Loucy (cell line): ENCODE results near the gene PRELID1.

Source experiments
- H2AFZ ChIP-seq: fragments of 200-600 bp; sonication (generic); 2 replicates; pipeline ENCODE4 v1.6.0; 2016; ENCODE audit warnings: antibody characterized with exemption, mild to moderate bottlenecking, low read length, moderate library complexity
- H3F3A ChIP-seq: fragments of 200-600 bp; 2 replicates; pipeline ENCODE4 v1.6.0; 2016; ENCODE audit warnings: antibody characterized with exemption, low read depth, mild to moderate bottlenecking
- H3K27me3 ChIP-seq: fragments of 200-600 bp; sonication (generic); 2 replicates; pipeline ENCODE4 v1.6.1; 2014; ENCODE audit warnings: low read length, mild to moderate bottlenecking; ENCODE audit not compliant: insufficient read depth, poor library complexity, severe bottlenecking
- H3K36me3 ChIP-seq: fragments of 200-600 bp; sonication (generic); 2 replicates; pipeline ENCODE4 v1.6.1; 2016; ENCODE audit warnings: low read length; ENCODE audit not compliant: insufficient read depth
- H3K4me1 ChIP-seq: fragments of 200-600 bp; sonication (generic); 2 replicates; pipeline ENCODE4 v1.5.1; 2014; ENCODE audit warnings: low read length, mild to moderate bottlenecking; ENCODE audit not compliant: insufficient read depth, poor library complexity, severe bottlenecking
- H3K4me2 ChIP-seq: fragments of 200-600 bp; sonication (generic); 2 replicates; pipeline ENCODE4 v1.6.0; 2014; ENCODE audit warnings: antibody characterized with exemption, low read length, low read depth, mild to moderate bottlenecking; ENCODE audit not compliant: poor library complexity, severe bottlenecking
- H3K4me3 ChIP-seq: fragments of 200-600 bp; sonication (generic); 2 replicates; pipeline ENCODE4 v1.5.1; 2014; ENCODE audit warnings: low read length, mild to moderate bottlenecking, mixed read lengths; ENCODE audit not compliant: poor library complexity, severe bottlenecking
- H3K79me2 ChIP-seq: fragments of 200-600 bp; sonication (generic); 2 replicates; pipeline ENCODE4 v1.6.1; 2014; ENCODE audit warnings: low read length; ENCODE audit not compliant: insufficient read depth
- H3K9ac ChIP-seq: fragments of 200-600 bp; sonication (generic); 2 replicates; pipeline ENCODE4 v1.6.0; 2014; ENCODE audit warnings: mild to moderate bottlenecking, low read depth, low read length, moderate library complexity; ENCODE audit not compliant: poor library complexity, severe bottlenecking
- H3K9me2 ChIP-seq: fragments of 200-600 bp; sonication (generic); replicated peaks from 2 replicates; pipeline ENCODE4 v1.6.1; 2016; ENCODE audit warnings: low read depth, low read length, mixed read lengths
- H3K9me3 ChIP-seq: fragments of 200-600 bp; sonication (generic); 2 replicates; pipeline ENCODE4 v1.6.1; 2014; ENCODE audit warnings: mild to moderate bottlenecking, antibody characterized with exemption, low read length, low read depth; ENCODE audit not compliant: insufficient read depth
- H4K20me1 ChIP-seq: fragments of 200-600 bp; sonication (generic); 2 replicates; pipeline ENCODE4 v1.6.0; 2014; ENCODE audit warnings: antibody characterized with exemption, low read length, mild to moderate bottlenecking; ENCODE audit not compliant: insufficient read depth, poor library complexity, severe bottlenecking
- EZH2phosphoT487 ChIP-seq: fragments of 200-600 bp; IDR thresholded peaks from 2 replicates; pipeline ENCODE4 v1.6.1; 2018; ENCODE audit warnings: antibody characterized with exemption, mild to moderate bottlenecking, moderate library complexity, borderline replicate concordance
- TF ChIP-seq, protein P1 (sequence below): fragments of 200-600 bp; sonication (generic); conservative IDR thresholded peaks from 2 replicates; pipeline ENCODE4 v1.5.1; 2014; ENCODE audit warnings: mild to moderate bottlenecking, antibody characterized with exemption, low read length

Gene PRELID1

DNA sequence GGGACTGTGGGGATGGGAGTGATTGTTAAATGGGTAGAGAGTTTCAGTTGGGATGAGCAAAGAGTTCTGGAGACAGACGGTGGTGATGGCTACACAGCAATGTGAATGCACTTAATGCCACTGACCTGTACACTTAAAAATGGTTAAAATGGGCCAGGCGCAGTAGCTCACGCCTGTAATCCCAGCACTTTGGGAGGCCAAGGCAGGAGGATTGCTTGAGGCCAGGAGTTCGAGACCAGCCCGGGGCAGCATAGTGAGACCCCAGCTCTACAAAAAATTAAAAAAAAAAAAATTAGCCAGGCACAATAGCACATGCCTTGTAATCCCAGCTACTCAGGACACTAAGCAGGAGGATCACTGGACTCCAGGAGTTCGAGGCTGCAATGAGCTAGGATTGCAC is 40.2 kb downstream of the PRELID1 start:
- H3K4me1 ChIP-seq = peaks cover 11% of the 10 kb centered on the region
- no peaks in the 10 kb centered on the region for H3K27me3 ChIP-seq
- peaks cover 3% of the 10 kb centered on the region for H4K20me1 ChIP-seq
- no peaks in the 10 kb centered on the region for H3K9me3 ChIP-seq
- H3F3A ChIP-seq = no peaks in the 10 kb centered on the region
- H3K9me2 ChIP-seq = no peaks in the 10 kb centered on the region
- H3K9ac ChIP-seq = no peak overlapping the region
- H3K4me3 ChIP-seq = no peak overlapping the region
- H3K79me2 ChIP-seq = peaks cover 59% of the 10 kb centered on the region
- H3K36me3 ChIP-seq = peaks cover 3% of the 10 kb centered on the region; the same call in 1 of the 2 replicates
- no peak overlapping the region for H2AFZ ChIP-seq
- no peak for TF ChIP-seq EZH2phosphoT487
- H3K4me2 ChIP-seq = no peak overlapping the region

DNA sequence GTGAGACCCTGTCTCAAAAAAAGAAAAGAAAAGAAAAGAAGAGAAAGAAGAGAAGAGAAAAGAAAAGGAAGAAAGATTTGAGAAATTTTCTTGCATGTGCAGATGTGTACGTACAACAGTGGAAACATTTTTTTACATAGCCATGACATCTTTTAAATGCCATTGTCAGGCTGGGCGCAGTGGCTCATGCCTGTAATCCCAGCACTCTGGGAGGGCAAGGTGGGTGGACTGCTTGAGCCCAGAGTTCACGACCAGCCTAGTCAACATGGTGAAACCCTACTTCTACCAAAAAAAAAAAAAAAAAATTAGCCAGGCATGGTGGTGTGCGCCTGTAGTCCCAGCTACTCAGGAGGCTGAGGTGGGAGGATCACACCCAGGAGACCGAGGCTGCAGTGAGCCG is 41.3 kb downstream of the PRELID1 start:
- Histone ChIP-seq H3K79me2 (peaks cover 60% of the 10 kb centered on the region), H3K36me3 (peaks cover 3% of the 10 kb centered on the region; the same call in 1 of the 2 replicates), H3K9me3 (no peaks in the 10 kb centered on the region), H3K27me3 (no peaks in the 10 kb centered on the region), H3K9me2 (no peaks in the 10 kb centered on the region), H4K20me1 (peaks cover 4% of the 10 kb centered on the region), H2AFZ (no peak overlapping the region), H3K4me3 (no peak overlapping the region), H3K4me2 (no peak overlapping the region), H3K9ac (no peak overlapping the region), H3F3A (no peaks in the 10 kb centered on the region), H3K4me1 (peaks cover 17% of the 10 kb centered on the region)
- no peak for TF ChIP-seq EZH2phosphoT487
- TF ChIP-seq, protein P1, sequence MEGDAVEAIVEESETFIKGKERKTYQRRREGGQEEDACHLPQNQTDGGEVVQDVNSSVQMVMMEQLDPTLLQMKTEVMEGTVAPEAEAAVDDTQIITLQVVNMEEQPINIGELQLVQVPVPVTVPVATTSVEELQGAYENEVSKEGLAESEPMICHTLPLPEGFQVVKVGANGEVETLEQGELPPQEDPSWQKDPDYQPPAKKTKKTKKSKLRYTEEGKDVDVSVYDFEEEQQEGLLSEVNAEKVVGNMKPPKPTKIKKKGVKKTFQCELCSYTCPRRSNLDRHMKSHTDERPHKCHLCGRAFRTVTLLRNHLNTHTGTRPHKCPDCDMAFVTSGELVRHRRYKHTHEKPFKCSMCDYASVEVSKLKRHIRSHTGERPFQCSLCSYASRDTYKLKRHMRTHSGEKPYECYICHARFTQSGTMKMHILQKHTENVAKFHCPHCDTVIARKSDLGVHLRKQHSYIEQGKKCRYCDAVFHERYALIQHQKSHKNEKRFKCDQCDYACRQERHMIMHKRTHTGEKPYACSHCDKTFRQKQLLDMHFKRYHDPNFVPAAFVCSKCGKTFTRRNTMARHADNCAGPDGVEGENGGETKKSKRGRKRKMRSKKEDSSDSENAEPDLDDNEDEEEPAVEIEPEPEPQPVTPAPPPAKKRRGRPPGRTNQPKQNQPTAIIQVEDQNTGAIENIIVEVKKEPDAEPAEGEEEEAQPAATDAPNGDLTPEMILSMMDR = no peak

GRCh38 chr5:177346820-177347219 is 43.2 kb downstream of the PRELID1 start:
- peaks cover 3% of the 10 kb centered on the region; the same call in 1 of the 2 replicates for H3K36me3 ChIP-seq
- H4K20me1 ChIP-seq = peaks cover 8% of the 10 kb centered on the region
- no peak for TF ChIP-seq EZH2phosphoT487
- TF ChIP-seq, protein P1 = no peak
- peaks cover 24% of the 10 kb centered on the region for H3K4me1 ChIP-seq
- no peaks in the 10 kb centered on the region for H3K9me2 ChIP-seq
- no peaks in the 10 kb centered on the region for H3K9me3 ChIP-seq
- H3K4me2 ChIP-seq = peak overlapping the region; percentile 69
- peaks cover 69% of the 10 kb centered on the region for H3K79me2 ChIP-seq
- H3K27me3 ChIP-seq = no peaks in the 10 kb centered on the region
- no peak overlapping the region for H2AFZ ChIP-seq
- H3K4me3 ChIP-seq = peak overlapping the region; percentile 51
- H3K9ac ChIP-seq = peak overlapping the region; percentile 27
- H3F3A ChIP-seq = no peaks in the 10 kb centered on the region

DNA sequence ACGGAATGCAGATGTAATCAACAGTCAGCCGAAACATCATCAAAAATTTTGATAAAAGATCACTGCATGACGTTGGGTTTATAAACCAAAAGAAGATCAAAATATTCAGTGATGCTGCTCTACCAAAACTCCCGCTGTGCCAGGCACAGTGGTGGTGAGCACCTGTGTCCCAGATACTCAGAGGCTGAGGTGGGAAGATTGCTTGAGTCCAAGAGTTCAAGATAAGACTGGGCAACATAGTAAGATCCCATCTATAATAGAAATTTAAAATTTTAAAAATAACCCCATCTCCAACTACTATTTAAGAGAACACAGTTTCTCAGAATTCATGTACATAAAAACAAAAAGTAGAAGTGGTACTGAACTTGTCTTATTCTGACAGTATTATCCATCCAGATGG is 44.1 kb downstream of the PRELID1 start:
- Histone ChIP-seq H3K4me2 (peak overlapping the region; percentile 69), H3K36me3 (0 out of 2 replicates have a peak, but pooled peaks cover 3% of the 10 kb centered on the region), H3F3A (no peaks in the 10 kb centered on the region), H2AFZ (no peak overlapping the region), H3K4me3 (peak overlapping the region; percentile 51), H3K27me3 (no peaks in the 10 kb centered on the region), H3K9ac (peak overlapping the region; percentile 27), H3K79me2 (peaks cover 67% of the 10 kb centered on the region), H4K20me1 (peaks cover 8% of the 10 kb centered on the region), H3K4me1 (peaks cover 24% of the 10 kb centered on the region), H3K9me3 (no peaks in the 10 kb centered on the region), H3K9me2 (no peaks in the 10 kb centered on the region)
- TF ChIP-seq, protein P1 = no peak
- no peak for TF ChIP-seq EZH2phosphoT487
